Measurements from ENCODE around the gene RPL27.

RPL27 gene

DNA sequence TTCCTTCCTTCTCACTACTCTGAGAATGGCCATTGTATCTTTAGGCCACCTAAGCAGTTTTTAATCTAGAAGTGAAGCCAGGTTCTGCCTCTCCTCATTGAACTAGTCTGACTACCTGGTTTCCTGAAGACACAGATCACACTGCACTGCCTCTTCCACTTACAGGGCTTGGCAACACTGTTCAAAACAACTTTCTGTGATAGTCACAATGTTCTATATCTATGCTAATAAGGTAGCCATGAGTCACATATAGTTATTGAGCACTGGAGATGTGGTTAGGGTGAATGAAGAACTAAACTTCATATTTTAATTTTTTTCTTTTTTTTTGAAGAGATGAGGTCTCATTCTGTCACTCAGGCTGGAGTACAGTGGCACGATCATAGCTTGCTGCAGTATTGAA lies 53.8 kb downstream of the RPL27 start:
- Histone ChIP-seq H3K27ac (ENCODE audit: low read depth, low read length) (no peak overlapping the region), H3F3A (ENCODE audit: insufficient read depth) (no peaks in the 10 kb centered on the region), H3K27me3 (ENCODE audit: low read length) (no peaks in the 10 kb centered on the region), H3K9me3 (ENCODE audit: insufficient read depth, low read length) (no peaks in the 10 kb centered on the region), H3K79me2 (ENCODE audit: insufficient read depth, low read length) (no peaks in the 10 kb centered on the region), H4K20me1 (ENCODE audit: low read depth, low read length) (no peaks in the 10 kb centered on the region), H3K36me3 (ENCODE audit: low read length) (peaks cover 17% of the 10 kb centered on the region; the same call in 1 of the 2 replicates), H2AFZ (ENCODE audit: low read depth, low read length, severe bottlenecking) (no peak overlapping the region), H3K9me2 (replicated peaks; ENCODE audit: insufficient read depth, low read length) (no peaks in the 10 kb centered on the region), H3K4me2 (ENCODE audit: low read depth, low read length, poor library complexity, severe bottlenecking) (no peak overlapping the region), H3K4me3 (ENCODE audit: insufficient read depth, low read length, poor library complexity, severe bottlenecking) (no peak overlapping the region), H3K9ac (ENCODE audit: low read length) (no peak overlapping the region)
- TF ChIP-seq EZH2phosphoT487 (conservative IDR thresholded peaks at IDR 0.05; ENCODE audit: low read length), result no peak
- TF ChIP-seq, protein P1, sequence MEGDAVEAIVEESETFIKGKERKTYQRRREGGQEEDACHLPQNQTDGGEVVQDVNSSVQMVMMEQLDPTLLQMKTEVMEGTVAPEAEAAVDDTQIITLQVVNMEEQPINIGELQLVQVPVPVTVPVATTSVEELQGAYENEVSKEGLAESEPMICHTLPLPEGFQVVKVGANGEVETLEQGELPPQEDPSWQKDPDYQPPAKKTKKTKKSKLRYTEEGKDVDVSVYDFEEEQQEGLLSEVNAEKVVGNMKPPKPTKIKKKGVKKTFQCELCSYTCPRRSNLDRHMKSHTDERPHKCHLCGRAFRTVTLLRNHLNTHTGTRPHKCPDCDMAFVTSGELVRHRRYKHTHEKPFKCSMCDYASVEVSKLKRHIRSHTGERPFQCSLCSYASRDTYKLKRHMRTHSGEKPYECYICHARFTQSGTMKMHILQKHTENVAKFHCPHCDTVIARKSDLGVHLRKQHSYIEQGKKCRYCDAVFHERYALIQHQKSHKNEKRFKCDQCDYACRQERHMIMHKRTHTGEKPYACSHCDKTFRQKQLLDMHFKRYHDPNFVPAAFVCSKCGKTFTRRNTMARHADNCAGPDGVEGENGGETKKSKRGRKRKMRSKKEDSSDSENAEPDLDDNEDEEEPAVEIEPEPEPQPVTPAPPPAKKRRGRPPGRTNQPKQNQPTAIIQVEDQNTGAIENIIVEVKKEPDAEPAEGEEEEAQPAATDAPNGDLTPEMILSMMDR (IDR thresholded peaks at IDR 0.05; ENCODE audit: insufficient read depth, low read length, poor library complexity, severe bottlenecking), result no peak
